ENCODE measurements around the gene ERLIN1.

The ERLIN1 gene

GRCh38 chr10:100141446-100142087 is 44.3 kb downstream of the ERLIN1 start:
- TF ChIP-seq, protein P1, sequence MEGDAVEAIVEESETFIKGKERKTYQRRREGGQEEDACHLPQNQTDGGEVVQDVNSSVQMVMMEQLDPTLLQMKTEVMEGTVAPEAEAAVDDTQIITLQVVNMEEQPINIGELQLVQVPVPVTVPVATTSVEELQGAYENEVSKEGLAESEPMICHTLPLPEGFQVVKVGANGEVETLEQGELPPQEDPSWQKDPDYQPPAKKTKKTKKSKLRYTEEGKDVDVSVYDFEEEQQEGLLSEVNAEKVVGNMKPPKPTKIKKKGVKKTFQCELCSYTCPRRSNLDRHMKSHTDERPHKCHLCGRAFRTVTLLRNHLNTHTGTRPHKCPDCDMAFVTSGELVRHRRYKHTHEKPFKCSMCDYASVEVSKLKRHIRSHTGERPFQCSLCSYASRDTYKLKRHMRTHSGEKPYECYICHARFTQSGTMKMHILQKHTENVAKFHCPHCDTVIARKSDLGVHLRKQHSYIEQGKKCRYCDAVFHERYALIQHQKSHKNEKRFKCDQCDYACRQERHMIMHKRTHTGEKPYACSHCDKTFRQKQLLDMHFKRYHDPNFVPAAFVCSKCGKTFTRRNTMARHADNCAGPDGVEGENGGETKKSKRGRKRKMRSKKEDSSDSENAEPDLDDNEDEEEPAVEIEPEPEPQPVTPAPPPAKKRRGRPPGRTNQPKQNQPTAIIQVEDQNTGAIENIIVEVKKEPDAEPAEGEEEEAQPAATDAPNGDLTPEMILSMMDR (IDR thresholded peaks at IDR 0.05; ENCODE audit: control insufficient read depth, extremely low read depth, insufficient read depth), result no peak
- no peak overlapping the region for H3K4me3 ChIP-seq (ENCODE audit: low read depth, low read length)
- DNase-seq (ENCODE audit: low read depth), result no peak

GRCh38 chr10:100140070-100140469 is 45.8 kb downstream of the ERLIN1 start:
- TF ChIP-seq, protein P1 (IDR thresholded peaks at IDR 0.05; ENCODE audit: control insufficient read depth, extremely low read depth, insufficient read depth), result no peak
- no peak overlapping the region for H3K4me3 ChIP-seq (ENCODE audit: low read depth, low read length)
- DNase-seq (ENCODE audit: low read depth), result no peak

DNA sequence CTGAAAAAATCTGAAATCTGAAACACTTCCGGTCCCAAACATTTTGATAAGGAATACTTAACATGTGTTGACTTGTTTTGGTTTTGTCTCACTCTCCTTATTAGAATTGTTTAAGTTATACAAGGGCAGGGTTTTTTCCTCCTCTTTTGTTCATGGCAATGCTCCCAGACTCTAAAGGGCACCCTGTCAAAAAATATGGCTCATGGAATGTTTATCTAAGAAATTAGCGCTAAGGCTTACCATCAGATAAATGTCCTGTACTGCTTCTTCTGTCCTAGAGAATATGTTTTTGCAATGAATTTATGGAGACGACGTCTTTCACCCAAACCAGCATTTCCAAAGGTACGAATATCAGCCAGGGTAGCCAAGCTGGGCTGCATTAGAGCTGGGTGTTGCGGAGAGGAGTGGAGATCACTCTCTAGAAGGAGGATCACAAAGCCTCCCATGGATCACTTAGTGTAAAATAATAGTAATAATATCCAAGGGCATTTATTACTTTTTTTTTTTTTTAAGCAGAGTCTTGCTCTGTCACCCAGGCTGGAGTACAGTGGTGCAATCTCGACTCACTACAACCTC is 46.8 kb downstream of the ERLIN1 start:
- no peak overlapping the region for H3K4me3 ChIP-seq (ENCODE audit: low read depth, low read length)

DNA sequence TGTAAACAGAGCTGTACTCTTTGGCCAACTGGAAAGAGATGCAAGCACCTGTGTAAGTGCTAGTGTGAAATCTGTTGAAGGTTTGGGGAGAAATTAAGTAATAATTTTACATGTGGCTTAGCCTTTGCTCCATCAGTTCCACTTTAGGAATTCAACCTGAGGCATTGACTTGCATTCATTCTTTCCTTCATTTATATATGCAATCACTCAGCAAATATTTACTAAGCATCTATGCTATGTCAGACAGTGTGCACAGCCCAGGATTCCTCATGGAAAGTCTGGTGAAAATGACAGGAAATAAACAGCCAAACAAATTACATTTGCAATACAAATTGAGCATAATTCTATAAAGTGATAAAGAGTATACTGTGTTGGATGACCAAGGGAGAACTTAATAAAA is 50.3 kb downstream of the ERLIN1 start:
- no peak overlapping the region for H3K4me3 ChIP-seq (ENCODE audit: low read depth, low read length)
- DNase-seq (ENCODE audit: low read depth), result no peak
- TF ChIP-seq, protein P1 (IDR thresholded peaks at IDR 0.05; ENCODE audit: control insufficient read depth, extremely low read depth, insufficient read depth), result no peak

More for the DNA sequence above, 46.8 kb downstream of the ERLIN1 start:
- peak; percentile 21 for DNase-seq (ENCODE audit: low read depth)
- TF ChIP-seq, protein P1 (IDR thresholded peaks at IDR 0.05; ENCODE audit: control insufficient read depth, extremely low read depth, insufficient read depth), result no peak

DNA sequence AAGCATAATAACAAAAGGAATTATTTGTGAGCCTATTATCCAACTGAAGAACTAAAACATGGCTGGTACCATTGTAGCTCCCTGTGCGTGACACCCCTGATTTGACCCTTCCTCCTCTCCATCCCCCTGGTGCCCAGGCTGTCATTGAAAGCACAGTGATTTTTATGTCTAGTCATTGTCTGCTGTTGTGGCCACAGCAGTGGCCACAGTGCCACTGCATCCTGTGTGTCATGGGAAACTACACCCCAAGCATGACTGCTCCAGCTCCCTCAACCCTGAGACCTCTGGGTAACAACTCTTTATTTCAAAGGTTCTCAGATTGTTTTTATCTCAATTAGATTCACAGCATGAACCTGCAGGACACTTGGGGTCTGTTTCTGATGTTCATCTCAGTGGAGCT is 52.0 kb downstream of the ERLIN1 start:
- TF ChIP-seq, protein P1 (IDR thresholded peaks at IDR 0.05; ENCODE audit: control insufficient read depth, extremely low read depth, insufficient read depth), result no peak
- DNase-seq (ENCODE audit: low read depth), result no peak

GRCh38 chr10:100132427-100132826 is 53.4 kb downstream of the ERLIN1 start:
- no peak for DNase-seq (ENCODE audit: low read depth)
- TF ChIP-seq, protein P1 (IDR thresholded peaks at IDR 0.05; ENCODE audit: control insufficient read depth, extremely low read depth, insufficient read depth), result no peak

More for the DNA sequence above, 52.0 kb downstream of the ERLIN1 start:
- H3K4me3 ChIP-seq (ENCODE audit: low read depth, low read length), result no peak overlapping the region

GRCh38 chr10:100131571-100131970 is 54.3 kb downstream of the ERLIN1 start:
- no peak for DNase-seq (ENCODE audit: low read depth)
- H3K4me3 ChIP-seq (ENCODE audit: low read depth, low read length), result no peak overlapping the region
- TF ChIP-seq, protein P1 (IDR thresholded peaks at IDR 0.05; ENCODE audit: control insufficient read depth, extremely low read depth, insufficient read depth), result no peak

More at GRCh38 chr10:100132427-100132826, 53.4 kb downstream of the ERLIN1 start:
- no peak overlapping the region for H3K4me3 ChIP-seq (ENCODE audit: low read depth, low read length)
